Prostate gland (tissue), 2 donors: Measurements from ENCODE around the gene FKTN. TPM values are rescaled to one million over a fixed set of nuclear protein-coding genes. Genes with fewer than 3 reads are reported as not detected.
"Not testable (repeated sequence)": the region's sequence is repeated elsewhere in the genome, so short reads cannot be mapped to it uniquely, and the experiment has no call there.

ENCODE experiments used
- DNase-seq: peaks from one replicate; pipeline ENCODE4 v3.0.0-alpha.2; 2019; ENCODE audit warnings: low spot score
- H3K27ac ChIP-seq, 2 donors: fragments of 200-600 bp; sonication (generic); 2 replicates each; pipeline ENCODE4 v1.5.1; 2017 to 2019
- H3K27me3 ChIP-seq: fragments of 200-600 bp; sonication (generic); replicated peaks from 2 replicates; pipeline ENCODE4 v1.5.1; 2019; ENCODE audit not compliant: insufficient read depth
- H3K36me3 ChIP-seq, 2 donors: fragments of 200-600 bp; sonication (generic); 1 replicate in 1 of 2; 2 replicates in 1 of 2; pipeline versions ENCODE4 v1.5.1 to v1.8.1; 2017 to 2019
- H3K4me1 ChIP-seq: fragments of 200-600 bp; sonication (generic); replicated peaks from 2 replicates; pipeline ENCODE4 v1.5.1; 2019
- H3K4me3 ChIP-seq, 2 donors: fragments of 200-600 bp; sonication (generic); 2 replicates each; pipeline ENCODE4 v1.5.1; 2017 to 2019
- H3K9me3 ChIP-seq: fragments of 200-600 bp; sonication (generic); 2 replicates; pipeline ENCODE4 v1.5.1; 2017
- CTCF ChIP-seq, 4 experiments: fragments of 200-600 bp in 2 of 4; fragments of 450-650 bp in 2 of 4; sonication (generic) in 2 of 4; IDR thresholded peaks; 1 replicate in 3 of 4; 2 replicates in 1 of 4; pipeline ENCODE4 v1.5.1; 2016 to 2019; ENCODE audit warnings: antibody characterized with exemption in 4 of 4, mild to moderate bottlenecking in 2 of 4, moderate library complexity in 2 of 4
- POLR2A ChIP-seq: fragments of 450-650 bp; IDR thresholded peaks from one replicate; pipeline ENCODE4 v1.6.1; 2016; ENCODE audit warnings: antibody characterized with exemption, mild to moderate bottlenecking
- POLR2AphosphoS5 ChIP-seq: sonication (generic); formaldehyde crosslinking; IDR thresholded peaks from one replicate; pipeline ENCODE4 v1.6.1; 2017; ENCODE audit warnings: antibody characterized with exemption
- WGBS: methylation state at CpG from one replicate; pipeline ENCODE4 v1.1.5; 2018; 5-methylcytosine and 5-hydroxymethylcytosine counted together
- intact Hi-C: fragments of 100-400 bp; cut with DNase I; formaldehyde crosslinking; loops from one replicate; pipeline ENCODE4 v1.14.2; 2022
- total RNA-seq, 2 donors: library from RNA; depleted of rRNA; stranded (reverse); fragments of >200 nt; gene quantifications; one replicate each; pipeline ENCODE4 v1.1.0, GENCODE V29; 2016

FKTN gene
- total RNA-seq, 2 donors from 2014 or later = 10.1 to 20.2 TPM

GRCh38 chr9:105554042-105554441, 3.9 kb upstream of the FKTN start:
- H3K36me3 ChIP-seq = no peaks in the 10 kb centered on the region
- H3K4me1 ChIP-seq = no peaks in the 10 kb centered on the region
- TF ChIP-seq POLR2A (no peak), POLR2AphosphoS5 (no peak), CTCF (IDR thresholded peaks at IDR 0.05) (no peak)
- no peaks in the 10 kb centered on the region for H3K27me3 ChIP-seq
- no peak overlapping the region for H3K27ac ChIP-seq
- no peak for DNase-seq
- intact Hi-C loops = no loop called here
- no peak overlapping the region for H3K4me3 ChIP-seq
- H3K9me3 ChIP-seq = no peaks in the 10 kb centered on the region
- 60% methylated on average over 10 of the region's 10 CpGs for WGBS

DNA sequence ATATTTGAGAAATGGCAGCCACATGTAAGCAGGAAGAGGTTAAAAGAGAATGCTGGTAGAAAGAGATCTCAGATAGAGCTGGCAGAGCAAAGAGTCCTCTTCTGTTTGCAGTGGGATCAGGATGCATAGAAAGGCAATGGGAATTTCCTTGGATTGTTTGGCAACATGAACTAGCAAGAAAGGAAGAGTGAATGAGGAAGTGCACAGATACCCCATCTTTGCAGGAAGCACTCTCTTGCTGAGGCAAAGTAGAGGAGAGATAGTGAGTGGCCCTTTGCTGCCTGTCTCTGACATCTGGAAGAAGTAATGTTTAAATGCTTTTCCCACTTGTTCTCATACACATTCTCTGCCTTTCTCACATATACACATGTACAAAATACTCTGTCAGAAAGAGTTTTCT, 14.5 kb downstream of the FKTN start:
- intact Hi-C loops = no loop called here
- H3K4me3 ChIP-seq = no peak overlapping the region
- H3K27ac ChIP-seq = no peak overlapping the region
- no peaks in the 10 kb centered on the region for H3K36me3 ChIP-seq
- TF ChIP-seq POLR2A (no peak), CTCF (IDR thresholded peaks at IDR 0.05) (no peak), POLR2AphosphoS5 (no peak)
- H3K27me3 ChIP-seq = no peaks in the 10 kb centered on the region
- no peaks in the 10 kb centered on the region for H3K4me1 ChIP-seq
- DNase-seq = no peak
- H3K9me3 ChIP-seq = no peaks in the 10 kb centered on the region

DNA sequence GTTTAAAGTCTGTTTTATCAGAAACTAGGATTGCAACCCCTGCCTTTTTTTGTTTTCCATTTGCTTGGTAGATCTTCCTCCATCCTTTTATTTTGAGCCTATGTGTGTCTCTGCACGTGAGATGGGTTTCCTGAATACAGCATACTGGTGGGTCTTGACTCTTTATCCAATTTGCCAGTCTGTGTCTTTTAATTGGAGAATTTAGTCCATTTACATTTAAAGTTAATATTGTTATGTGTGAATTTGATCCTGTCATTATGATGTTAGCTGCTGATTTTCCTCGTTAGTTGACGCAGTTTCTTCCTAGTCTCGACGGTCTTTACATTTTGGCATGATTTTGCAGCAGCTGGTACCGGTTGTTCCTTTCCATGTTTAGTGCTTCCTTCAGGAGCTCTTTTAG, 22.0 kb downstream of the FKTN start:
- DNase-seq, H3K36me3 ChIP-seq, H3K27me3 ChIP-seq, H3K27ac ChIP-seq, intact Hi-C loops, H3K4me3 ChIP-seq, H3K9me3 ChIP-seq, H3K4me1 ChIP-seq: not testable (repeated sequence)
- 98% methylated on average over 6 of the region's 6 CpGs for WGBS

DNA sequence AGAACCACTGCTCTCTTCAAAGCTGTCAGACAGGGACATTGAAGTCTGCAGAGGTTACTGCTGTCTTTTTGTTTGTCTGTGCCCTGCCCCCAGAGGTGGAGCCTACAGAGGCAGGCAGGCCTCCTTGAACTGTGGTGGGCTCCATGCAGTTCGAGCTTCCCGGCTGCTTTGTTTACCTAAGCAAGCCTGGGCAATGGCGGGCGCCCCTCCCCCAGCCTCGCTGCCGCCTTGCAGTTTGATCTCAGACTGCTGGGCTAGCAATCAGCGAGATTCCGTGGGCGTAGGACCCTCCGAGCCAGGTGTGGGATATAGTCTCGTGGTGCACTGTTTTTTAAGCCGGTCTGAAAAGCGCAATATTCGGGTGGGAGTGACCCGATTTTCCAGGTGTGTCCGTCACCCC, 23.6 kb downstream of the FKTN start:
- intact Hi-C loops, H3K4me3 ChIP-seq, DNase-seq, H3K4me1 ChIP-seq, H3K27ac ChIP-seq, H3K36me3 ChIP-seq, H3K9me3 ChIP-seq, H3K27me3 ChIP-seq: not testable (repeated sequence)
- WGBS = 60% methylated on average over 16 of the region's 16 CpGs

GRCh38 chr9:105593145-105593544, 35.2 kb downstream of the FKTN start:
- intact Hi-C loops = no loop called here
- DNase-seq = no peak
- Histone ChIP-seq H3K36me3 (no peaks in the 10 kb centered on the region), H3K9me3 (no peaks in the 10 kb centered on the region), H3K4me1 (no peaks in the 10 kb centered on the region), H3K27ac (no peak overlapping the region), H3K27me3 (no peaks in the 10 kb centered on the region), H3K4me3 (no peak overlapping the region)
- no peak for TF ChIP-seq CTCF (IDR thresholded peaks at IDR 0.05)
- no peak for TF ChIP-seq POLR2A
- no peak for TF ChIP-seq POLR2AphosphoS5
- WGBS = 86% methylated on average over 3 of the region's 3 CpGs

DNA sequence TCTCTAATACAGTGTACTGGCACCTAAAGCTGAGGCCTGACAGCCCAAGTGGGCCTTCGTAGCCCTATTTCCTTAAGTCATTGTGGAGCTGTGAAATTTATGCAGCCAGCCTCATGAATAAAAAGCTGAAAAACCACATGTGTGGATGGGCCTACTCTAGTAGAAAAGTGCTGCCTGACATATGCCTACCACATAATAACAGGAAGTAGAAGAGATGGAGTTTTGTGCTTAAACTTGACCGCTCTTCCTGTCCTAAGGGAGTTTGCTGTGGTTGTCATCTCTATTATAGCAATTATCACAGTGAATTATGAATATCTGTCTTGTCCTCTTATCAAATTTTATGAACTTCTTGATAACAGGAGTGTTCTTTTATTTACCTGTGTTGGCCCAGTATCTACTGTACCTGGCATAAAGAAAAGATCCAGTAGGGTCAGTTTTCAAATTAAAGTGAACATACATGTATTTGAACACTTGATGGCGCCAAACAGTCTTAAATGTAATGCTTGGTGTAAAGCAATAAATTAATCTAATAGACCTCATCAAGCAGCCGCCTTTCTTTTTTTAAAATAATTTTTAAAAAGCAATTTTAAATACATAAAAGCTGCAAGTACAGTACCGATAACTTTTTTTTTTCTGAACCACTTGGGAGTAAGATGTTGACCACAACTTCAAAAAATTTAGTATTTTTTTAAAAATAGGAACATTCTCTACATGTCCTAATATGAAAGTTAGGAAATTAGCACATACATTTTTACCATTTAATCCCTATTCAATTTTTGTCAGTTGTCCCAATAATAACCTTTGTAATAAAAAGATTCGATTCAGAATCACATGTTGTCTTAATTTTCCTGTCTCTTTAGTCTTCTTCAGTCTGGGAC, 51.0 kb downstream of the FKTN start:
- Histone ChIP-seq H3K36me3 (no peaks in the 10 kb centered on the region), H3K9me3 (no peaks in the 10 kb centered on the region), H3K27ac (no peak overlapping the region), H3K4me3 (no peak overlapping the region), H3K4me1 (no peaks in the 10 kb centered on the region), H3K27me3 (no peaks in the 10 kb centered on the region)
- TF ChIP-seq POLR2AphosphoS5 = no peak
- no peak for TF ChIP-seq POLR2A
- peak; percentile 12 to 72 (median 54) for TF ChIP-seq CTCF (IDR thresholded peaks at IDR 0.05)
- peak; percentile 10 for DNase-seq
- intact Hi-C loops = no loop called here
- 56% methylated on average over 6 of the region's 6 CpGs for WGBS
